CD4-positive, alpha-beta T cell (primary cell): ENCODE data around the gene TCF4. TPM values are rescaled to one million over a fixed set of nuclear protein-coding genes. Genes with fewer than 3 reads are reported as not detected.
A peak's percentile ranks its signal among the peaks of the same experiment; 100 is the strongest.

Source experiments
- ATAC-seq: fragments of 200-7000 bp; cut with Tn5 transposase; one replicate; pipeline ENCODE4 v1.10.0; 2022; ENCODE audit warnings: mild to moderate bottlenecking; ENCODE audit not compliant: poor library complexity
- CTCF ChIA-PET: fragments of 350-600 bp; sonication (Branson Sonifier 250); formaldehyde crosslinking; loops from one replicate; lab custom pipeline; 2021; ENCODE audit warnings: antibody characterized with exemption, inconsistent platforms; lab: Charles Lee
- POLR2A ChIA-PET: fragments of 350-600 bp; sonication (Branson Sonifier 250); formaldehyde crosslinking; loops from one replicate; lab custom pipeline; 2021; ENCODE audit warnings: antibody characterized with exemption, inconsistent platforms; lab: Charles Lee
- DNase-seq, 14 experiments: peaks; one replicate each; pipeline ENCODE4 v3.0.0-alpha.2; 2013 to 2020; ENCODE audit warnings: mixed read lengths in 2 of 14
- H3K27ac ChIP-seq, 2 donors: one replicate each; pipeline versions ENCODE4 v1.5.1 to v1.7.0; 2013; ENCODE audit warnings: low read length in 2 of 2, low read depth in 1 of 2, mild to moderate bottlenecking in 1 of 2
- H3K27me3 ChIP-seq, 2 experiments: 1 replicate in 1 of 2; 2 replicates in 1 of 2; pipeline versions ENCODE4 v1.6.1 to v1.7.0; 2013; ENCODE audit warnings: low read length in 2 of 2, control low read depth in 1 of 2, mild to moderate bottlenecking in 1 of 2, moderate library complexity in 1 of 2; ENCODE audit not compliant: insufficient read depth in 2 of 2, control insufficient read depth in 1 of 2
- H3K36me3 ChIP-seq: one replicate; pipeline ENCODE4 v1.6.1; 2013; ENCODE audit warnings: low read length, control low read depth; ENCODE audit not compliant: insufficient read depth
- H3K4me1 ChIP-seq: one replicate; pipeline ENCODE4 v1.6.1; 2013; ENCODE audit warnings: low read length, control low read depth; ENCODE audit not compliant: insufficient read depth
- H3K4me3 ChIP-seq: one replicate; pipeline ENCODE4 v1.5.1; 2013; ENCODE audit warnings: mild to moderate bottlenecking, low read length, moderate library complexity
- H3K9me3 ChIP-seq, 2 experiments: 1 replicate in 1 of 2; 2 replicates in 1 of 2; pipeline versions ENCODE4 v1.6.1 to v1.7.0; 2013; ENCODE audit warnings: low read length in 2 of 2, mild to moderate bottlenecking in 2 of 2, control low read depth in 1 of 2, moderate library complexity in 1 of 2; ENCODE audit not compliant: control insufficient read depth in 1 of 2, insufficient read depth in 1 of 2
- H3K27ac Mint-ChIP-seq: one replicate; pipeline ENCODE4 v1.8.0; 2020; ENCODE audit warnings: mixed read lengths
- H3K27me3 Mint-ChIP-seq: one replicate; pipeline ENCODE4 v1.8.0; 2021; ENCODE audit warnings: mixed read lengths
- H3K36me3 Mint-ChIP-seq: one replicate; pipeline ENCODE4 v1.8.0; 2021; ENCODE audit warnings: low read depth, mixed read lengths
- H3K4me1 Mint-ChIP-seq: one replicate; pipeline ENCODE4 v1.8.0; 2021; ENCODE audit warnings: low read depth, mixed read lengths
- H3K4me3 Mint-ChIP-seq: one replicate; pipeline ENCODE4 v1.8.0; 2020; ENCODE audit warnings: mild to moderate bottlenecking, mixed read lengths
- H3K9me3 Mint-ChIP-seq: one replicate; pipeline ENCODE4 v1.8.0; 2020; ENCODE audit warnings: mixed read lengths
- intact Hi-C, 2 experiments: fragments of 100-400 bp; cut with DNase I in 1 of 2; cut with micrococcal nuclease in 1 of 2; formaldehyde crosslinking; loops; one replicate each; pipeline versions ENCODE4 v1.15.1 to v1.9.0; 2023 to 2025; cut with DNase I, micrococcal nuclease
- total RNA-seq, 174 experiments: library from RNA in 2 of 174; stranded (reverse) in 2 of 174; gene quantifications; one replicate each; pipeline ENCODE4 v1.2.3 and lab custom pipeline; 2021 to 2026
- TF ChIP-seq, protein P1 (sequence below): fragments of 200-600 bp; IDR thresholded peaks from one replicate; pipeline ENCODE4 v1.8.0; 2022; ENCODE audit warnings: antibody characterized with exemption, mild to moderate bottlenecking

TCF4 gene
- total RNA-seq, 2 experiments from 2014 or later: 3.0 to 3.2 TPM

DNA sequence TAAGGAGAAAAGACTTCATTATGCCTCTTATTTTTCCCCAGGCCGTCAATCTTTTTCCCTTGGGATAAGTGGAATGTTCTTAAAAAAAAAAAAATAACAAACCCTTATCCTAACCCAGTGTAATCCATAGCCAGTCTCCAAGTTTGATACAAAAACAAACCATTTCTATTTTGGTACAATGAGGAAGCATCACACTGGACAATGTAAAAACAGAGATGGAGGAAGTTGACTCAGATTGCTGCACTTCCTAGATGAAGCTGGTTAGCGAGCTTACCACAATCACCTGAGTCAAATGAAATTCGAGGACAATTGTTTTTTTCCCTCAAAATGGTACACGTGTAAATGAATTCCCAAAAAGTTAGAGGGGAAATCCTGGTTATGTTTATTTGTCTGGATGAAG, 259.7 kb downstream of the TCF4 start:
- POLR2A ChIA-PET: no interaction called here
- Histone ChIP-seq H3K27ac (no peak overlapping the region), H3K9me3 (no peaks in the 10 kb centered on the region), H3K4me1 (no peaks in the 10 kb centered on the region), H3K27me3 (peaks cover 5 to 7% of the 10 kb centered on the region in 2 experiments), H3K36me3 (no peaks in the 10 kb centered on the region), H3K4me3 (no peak overlapping the region)
- Mint-ChIP-seq H3K4me1 (no peaks in the 10 kb centered on the region), H3K4me3 (no peak overlapping the region), H3K9me3 (no peaks in the 10 kb centered on the region), H3K27me3 (peaks cover 42% of the 10 kb centered on the region), H3K27ac (no peak overlapping the region), H3K36me3 (no peaks in the 10 kb centered on the region)
- intact Hi-C loops: no loop called here
- peak in 2 of 14 experiments; percentile 12 to 15 for DNase-seq
- ATAC-seq: no peak
- TF ChIP-seq, protein P1, sequence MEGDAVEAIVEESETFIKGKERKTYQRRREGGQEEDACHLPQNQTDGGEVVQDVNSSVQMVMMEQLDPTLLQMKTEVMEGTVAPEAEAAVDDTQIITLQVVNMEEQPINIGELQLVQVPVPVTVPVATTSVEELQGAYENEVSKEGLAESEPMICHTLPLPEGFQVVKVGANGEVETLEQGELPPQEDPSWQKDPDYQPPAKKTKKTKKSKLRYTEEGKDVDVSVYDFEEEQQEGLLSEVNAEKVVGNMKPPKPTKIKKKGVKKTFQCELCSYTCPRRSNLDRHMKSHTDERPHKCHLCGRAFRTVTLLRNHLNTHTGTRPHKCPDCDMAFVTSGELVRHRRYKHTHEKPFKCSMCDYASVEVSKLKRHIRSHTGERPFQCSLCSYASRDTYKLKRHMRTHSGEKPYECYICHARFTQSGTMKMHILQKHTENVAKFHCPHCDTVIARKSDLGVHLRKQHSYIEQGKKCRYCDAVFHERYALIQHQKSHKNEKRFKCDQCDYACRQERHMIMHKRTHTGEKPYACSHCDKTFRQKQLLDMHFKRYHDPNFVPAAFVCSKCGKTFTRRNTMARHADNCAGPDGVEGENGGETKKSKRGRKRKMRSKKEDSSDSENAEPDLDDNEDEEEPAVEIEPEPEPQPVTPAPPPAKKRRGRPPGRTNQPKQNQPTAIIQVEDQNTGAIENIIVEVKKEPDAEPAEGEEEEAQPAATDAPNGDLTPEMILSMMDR: no peak
- CTCF ChIA-PET: no interaction called here

DNA sequence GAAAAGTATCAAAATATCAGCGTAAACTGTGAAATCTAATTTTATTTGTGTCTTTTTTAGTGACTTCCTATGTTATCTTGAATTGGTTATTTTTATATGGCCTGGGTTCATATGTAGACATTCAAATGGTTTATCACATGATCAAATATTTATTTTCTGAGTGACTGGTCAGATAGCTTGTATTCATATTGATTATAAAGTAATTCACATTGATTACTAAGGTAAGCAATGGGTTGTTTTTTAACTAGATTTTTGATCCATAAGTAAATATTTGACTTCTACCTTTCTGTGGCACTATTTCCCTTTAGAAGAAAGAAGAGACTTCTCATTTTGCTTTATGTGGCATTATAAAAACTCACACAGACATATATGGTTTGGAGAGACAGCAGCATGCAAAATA, 260.5 kb downstream of the TCF4 start:
- TF ChIP-seq, protein P1: no peak
- intact Hi-C loops: no loop called here
- Mint-ChIP-seq H3K4me1 (no peaks in the 10 kb centered on the region), H3K27me3 (peaks cover 45% of the 10 kb centered on the region), H3K36me3 (no peaks in the 10 kb centered on the region), H3K9me3 (no peaks in the 10 kb centered on the region), H3K27ac (no peak overlapping the region), H3K4me3 (no peak overlapping the region)
- Histone ChIP-seq H3K36me3 (no peaks in the 10 kb centered on the region), H3K4me3 (no peak overlapping the region), H3K27ac (no peak overlapping the region), H3K27me3 (peaks cover 9 to 15% of the 10 kb centered on the region in 2 experiments), H3K9me3 (no peaks in the 10 kb centered on the region), H3K4me1 (peaks cover 3% of the 10 kb centered on the region)
- no peak for ATAC-seq
- no peak for DNase-seq
- ChIA-PET POLR2A (no interaction called here), CTCF (no interaction called here)

DNA sequence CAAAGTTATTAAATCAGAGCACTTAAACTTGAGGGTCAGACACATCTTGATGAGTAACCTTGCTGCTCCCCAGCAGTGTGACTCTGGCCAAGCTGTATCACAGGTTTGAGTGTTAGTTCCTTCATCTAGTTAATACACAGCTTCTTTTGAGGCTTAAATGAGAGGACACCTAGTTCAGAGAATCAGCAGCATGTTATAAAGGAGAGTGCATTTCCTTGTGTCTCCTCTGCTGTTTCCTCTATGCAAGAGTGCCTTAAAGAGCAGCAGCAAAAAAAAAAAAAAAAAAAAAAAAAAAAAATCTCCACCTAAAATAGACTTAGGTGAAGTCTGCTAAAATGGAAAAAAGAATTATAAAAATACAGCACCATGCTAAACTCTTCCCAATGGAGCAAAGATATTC, 261.9 kb downstream of the TCF4 start:
- TF ChIP-seq, protein P1: no peak
- intact Hi-C loops: no loop called here
- no peak for DNase-seq
- no peak overlapping the region for H3K27ac Mint-ChIP-seq
- Histone ChIP-seq H3K9me3 (peaks cover 0 to 4% of the 10 kb centered on the region in 2 experiments), H3K27me3 (peaks cover 14 to 23% of the 10 kb centered on the region in 2 experiments), H3K4me3 (no peak overlapping the region), H3K27ac (no peak overlapping the region), H3K4me1 (peaks cover 6% of the 10 kb centered on the region), H3K36me3 (no peaks in the 10 kb centered on the region)
- H3K4me3 Mint-ChIP-seq: no peak overlapping the region
- CTCF ChIA-PET: interaction anchor here (0.7 kb wide), 1 partner anchor 1909 kb away, joined by 4 read pairs; no protein-coding TSS in a partner anchor
- peaks cover 50% of the 10 kb centered on the region for H3K27me3 Mint-ChIP-seq
- H3K36me3 Mint-ChIP-seq: no peaks in the 10 kb centered on the region
- POLR2A ChIA-PET: no interaction called here
- ATAC-seq: no peak
- H3K9me3 Mint-ChIP-seq: no peaks in the 10 kb centered on the region
- H3K4me1 Mint-ChIP-seq: peaks cover 7% of the 10 kb centered on the region
